Vagina (tissue), 2 donors: ENCODE data around the gene BTBD3. TPM values are rescaled to one million over a fixed set of nuclear protein-coding genes. Genes with fewer than 3 reads are reported as not detected.

ENCODE experiments used
- DNase-seq, 2 donors: peaks; one replicate each; pipeline ENCODE4 v3.0.0-alpha.2; 2017; ENCODE audit errors: extremely low spot score in 2 of 2
- H3K27ac ChIP-seq: fragments of 200-600 bp; sonication (generic); one replicate; pipeline ENCODE4 v1.5.1; 2019
- H3K27me3 ChIP-seq: fragments of 200-600 bp; sonication (generic); one replicate; pipeline ENCODE4 v1.5.1; 2019
- H3K36me3 ChIP-seq, 2 donors: fragments of 200-600 bp; sonication (generic); one replicate each; pipeline ENCODE4 v1.5.1; 2017 to 2019
- H3K4me1 ChIP-seq: fragments of 200-600 bp; sonication (generic); one replicate; pipeline ENCODE4 v1.5.1; 2019
- H3K4me3 ChIP-seq, 2 donors: fragments of 200-600 bp; sonication (generic); 1 replicate in 1 of 2; 2 replicates in 1 of 2; pipeline ENCODE4 v1.5.1; 2016 to 2019
- H3K9me3 ChIP-seq: fragments of 200-600 bp; sonication (generic); one replicate; pipeline ENCODE4 v1.5.1; 2019
- POLR2A ChIP-seq, 2 donors: fragments of 450-650 bp; IDR thresholded peaks; one replicate each; pipeline ENCODE4 v1.6.1; 2017; ENCODE audit warnings: antibody characterized with exemption in 2 of 2, mild to moderate bottlenecking in 2 of 2, moderate library complexity in 2 of 2
- POLR2AphosphoS5 ChIP-seq, 2 donors: sonication (generic); formaldehyde crosslinking; IDR thresholded peaks; one replicate each; pipeline ENCODE4 v1.9.0; 2017; ENCODE audit warnings: antibody characterized with exemption in 2 of 2, mild to moderate bottlenecking in 2 of 2, low read depth in 1 of 2; ENCODE audit not compliant: insufficient read depth in 1 of 2
- intact Hi-C: fragments of 100-400 bp; cut with DNase I; formaldehyde crosslinking; loops from one replicate; pipeline ENCODE4 v1.15.1; 2023
- total RNA-seq: library from RNA; depleted of rRNA; stranded (reverse); fragments of >200 nt; gene quantifications from one replicate; pipeline ENCODE4 v1.2.3, GENCODE V29; 2016
- TF ChIP-seq, protein P1 (sequence below), 3 experiments: fragments of 450-650 bp in 2 of 3; fragments of 200-600 bp in 1 of 3; sonication (generic) in 1 of 3; IDR thresholded peaks; one replicate each; pipeline ENCODE4 v1.5.1; 2017 to 2019; ENCODE audit warnings: antibody characterized with exemption in 3 of 3, mild to moderate bottlenecking in 2 of 3, moderate library complexity in 2 of 3

BTBD3 gene
- total RNA-seq, 1 donor from 2014 or later: 45.9 TPM

DNA sequence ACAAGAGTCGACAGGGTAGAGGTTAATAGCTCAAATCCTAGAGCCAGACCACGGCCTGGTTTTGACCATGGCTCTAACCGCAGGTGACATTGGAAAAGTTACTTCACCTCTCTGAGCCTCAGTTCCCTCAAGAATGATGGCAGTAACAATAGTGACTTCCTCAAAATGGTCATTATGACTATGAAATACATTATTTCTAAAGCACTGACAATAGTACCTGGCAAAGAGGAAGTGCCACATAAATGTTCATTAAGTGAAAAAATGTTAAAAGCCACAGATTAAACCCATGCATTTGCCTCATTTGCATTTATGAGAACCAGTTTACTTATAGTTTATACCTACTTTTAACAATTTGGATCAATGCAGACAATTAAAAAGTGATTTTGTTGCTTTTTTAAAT, 12.3 kb downstream of the BTBD3 start:
- DNase-seq: no peak
- TF ChIP-seq POLR2AphosphoS5 (IDR thresholded peaks at IDR 0.05; ENCODE audit: insufficient read depth in 1 of 2, low read depth in 1 of 2) (no peak), POLR2A (IDR thresholded peaks at IDR 0.05) (no peak)
- TF ChIP-seq, protein P1, sequence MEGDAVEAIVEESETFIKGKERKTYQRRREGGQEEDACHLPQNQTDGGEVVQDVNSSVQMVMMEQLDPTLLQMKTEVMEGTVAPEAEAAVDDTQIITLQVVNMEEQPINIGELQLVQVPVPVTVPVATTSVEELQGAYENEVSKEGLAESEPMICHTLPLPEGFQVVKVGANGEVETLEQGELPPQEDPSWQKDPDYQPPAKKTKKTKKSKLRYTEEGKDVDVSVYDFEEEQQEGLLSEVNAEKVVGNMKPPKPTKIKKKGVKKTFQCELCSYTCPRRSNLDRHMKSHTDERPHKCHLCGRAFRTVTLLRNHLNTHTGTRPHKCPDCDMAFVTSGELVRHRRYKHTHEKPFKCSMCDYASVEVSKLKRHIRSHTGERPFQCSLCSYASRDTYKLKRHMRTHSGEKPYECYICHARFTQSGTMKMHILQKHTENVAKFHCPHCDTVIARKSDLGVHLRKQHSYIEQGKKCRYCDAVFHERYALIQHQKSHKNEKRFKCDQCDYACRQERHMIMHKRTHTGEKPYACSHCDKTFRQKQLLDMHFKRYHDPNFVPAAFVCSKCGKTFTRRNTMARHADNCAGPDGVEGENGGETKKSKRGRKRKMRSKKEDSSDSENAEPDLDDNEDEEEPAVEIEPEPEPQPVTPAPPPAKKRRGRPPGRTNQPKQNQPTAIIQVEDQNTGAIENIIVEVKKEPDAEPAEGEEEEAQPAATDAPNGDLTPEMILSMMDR (IDR thresholded peaks at IDR 0.05): no peak
- Histone ChIP-seq H3K36me3 (peaks cover 0 to 14% of the 10 kb centered on the region in 2 donors), H3K4me1 (no peaks in the 10 kb centered on the region), H3K4me3 (no peak overlapping the region), H3K9me3 (no peaks in the 10 kb centered on the region), H3K27ac (no peak overlapping the region), H3K27me3 (no peaks in the 10 kb centered on the region)
- intact Hi-C loops: no loop called here

DNA sequence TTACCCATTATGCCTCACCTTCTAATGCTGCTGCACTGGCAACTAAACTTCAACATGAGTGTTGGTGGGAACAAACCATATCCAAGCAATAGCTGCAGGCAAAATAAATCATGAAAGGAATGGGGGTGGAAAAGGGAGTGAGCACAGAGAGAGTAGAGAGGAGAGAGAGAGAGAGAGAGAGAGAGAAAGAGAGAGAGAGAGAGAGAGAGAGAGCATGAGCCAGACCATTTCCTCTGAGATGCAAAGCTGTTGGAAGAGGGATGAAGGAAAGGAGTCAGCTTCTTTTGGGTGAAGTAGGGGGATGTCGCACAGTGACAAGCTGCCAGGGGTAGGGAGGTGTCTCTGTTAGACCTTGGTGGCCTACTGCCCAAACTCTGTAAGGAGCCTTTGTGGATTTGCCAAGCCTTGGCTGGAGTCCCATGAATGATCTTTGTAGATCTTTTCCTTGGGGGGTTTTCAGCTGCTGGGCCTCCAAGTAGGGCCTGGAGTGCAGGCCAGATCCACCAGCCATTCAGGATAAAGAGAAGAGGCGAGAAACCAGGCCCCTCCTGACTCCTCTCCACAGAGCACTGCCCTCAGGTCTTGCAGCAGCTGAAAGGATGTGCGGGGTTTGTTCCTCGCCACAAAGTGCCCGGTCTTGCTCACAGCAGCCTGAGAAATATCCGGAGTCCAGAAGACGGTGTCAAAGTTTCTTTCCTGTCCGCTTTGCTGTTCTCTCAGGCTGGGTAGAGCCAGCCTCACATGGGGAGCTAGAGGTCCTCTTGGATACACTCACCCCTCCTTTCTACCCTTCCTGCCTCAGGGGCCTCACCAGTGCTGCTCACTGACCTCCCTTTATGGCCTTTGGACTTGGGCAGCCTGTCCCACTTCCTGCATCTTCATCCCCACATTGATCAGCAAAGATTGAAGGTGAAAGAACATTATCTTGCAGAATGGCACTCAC, 17.8 kb downstream of the BTBD3 start:
- no peaks in the 10 kb centered on the region for H3K4me1 ChIP-seq
- intact Hi-C loops: no loop called here
- H3K4me3 ChIP-seq: no peak overlapping the region
- H3K9me3 ChIP-seq: no peaks in the 10 kb centered on the region
- TF ChIP-seq POLR2A (IDR thresholded peaks at IDR 0.05): no peak
- no peak for TF ChIP-seq POLR2AphosphoS5 (IDR thresholded peaks at IDR 0.05; ENCODE audit: insufficient read depth in 1 of 2, low read depth in 1 of 2)
- TF ChIP-seq, protein P1 (IDR thresholded peaks at IDR 0.05): no peak
- no peak for DNase-seq
- H3K27ac ChIP-seq: no peak overlapping the region
- H3K27me3 ChIP-seq: no peaks in the 10 kb centered on the region
- H3K36me3 ChIP-seq: no peaks in the 10 kb centered on the region

DNA sequence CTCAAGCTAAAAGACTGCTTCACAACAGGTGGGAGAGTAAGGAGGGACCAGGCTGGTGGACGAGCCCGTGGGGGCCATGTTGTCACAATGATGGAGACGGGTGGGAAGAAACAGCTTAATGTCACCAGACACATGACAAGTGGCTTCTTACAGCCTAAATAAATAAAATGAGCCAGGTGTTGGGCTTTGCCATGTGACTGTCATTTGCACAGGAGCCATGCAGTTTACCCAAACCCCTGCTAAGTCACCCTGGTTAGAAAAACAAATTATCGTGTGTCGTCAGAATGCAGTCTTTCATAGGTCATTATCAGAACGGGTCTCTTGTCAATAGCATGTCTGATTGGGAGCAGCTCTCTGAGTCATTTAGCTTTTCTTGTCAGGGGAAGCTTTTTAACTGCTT, 18.5 kb downstream of the BTBD3 start:
- TF ChIP-seq POLR2A (IDR thresholded peaks at IDR 0.05): no peak
- TF ChIP-seq, protein P1 (IDR thresholded peaks at IDR 0.05): no peak
- TF ChIP-seq POLR2AphosphoS5 (IDR thresholded peaks at IDR 0.05; ENCODE audit: insufficient read depth in 1 of 2, low read depth in 1 of 2): no peak
- Histone ChIP-seq H3K27ac (no peak overlapping the region), H3K4me3 (no peak overlapping the region), H3K9me3 (no peaks in the 10 kb centered on the region), H3K27me3 (no peaks in the 10 kb centered on the region), H3K36me3 (no peaks in the 10 kb centered on the region), H3K4me1 (no peaks in the 10 kb centered on the region)
- intact Hi-C loops: no loop called here
- DNase-seq: no peak

DNA sequence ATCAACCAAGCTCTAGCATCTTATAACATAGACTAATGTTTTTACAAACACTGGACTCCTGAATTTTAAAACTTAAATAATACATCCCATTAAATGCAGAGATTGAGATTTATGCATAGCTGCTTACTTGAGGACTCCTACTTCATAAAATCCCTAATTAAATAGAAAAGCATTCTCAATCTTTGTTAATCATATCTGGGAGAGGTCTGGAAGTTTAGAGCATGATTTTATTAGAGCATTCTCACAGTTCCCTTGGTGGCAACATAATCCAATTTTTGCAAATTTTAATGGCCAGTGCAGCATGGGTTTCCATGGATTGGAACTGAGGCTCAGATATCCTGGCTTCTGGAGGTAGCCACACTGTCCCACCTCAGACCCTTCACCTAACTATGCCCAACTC, 19.5 kb downstream of the BTBD3 start:
- Histone ChIP-seq H3K9me3 (no peaks in the 10 kb centered on the region), H3K4me1 (no peaks in the 10 kb centered on the region), H3K27me3 (no peaks in the 10 kb centered on the region), H3K27ac (no peak overlapping the region), H3K36me3 (no peaks in the 10 kb centered on the region), H3K4me3 (no peak overlapping the region)
- intact Hi-C loops: no loop called here
- no peak for DNase-seq
- no peak for TF ChIP-seq POLR2AphosphoS5 (IDR thresholded peaks at IDR 0.05; ENCODE audit: insufficient read depth in 1 of 2, low read depth in 1 of 2)
- TF ChIP-seq, protein P1 (IDR thresholded peaks at IDR 0.05): no peak
- TF ChIP-seq POLR2A (IDR thresholded peaks at IDR 0.05): no peak
